SK-N-SH treated with all-trans-retinoic acid at 6 μM for 48 hours (cell line): Measurements from ENCODE around the gene FGD3.

Source experiments
- ATAC-seq: fragments of 200-7000 bp; cut with Tn5 transposase; 3 replicates; pipeline ENCODE4 v1.9.1; 2020; ENCODE audit warnings: mild to moderate bottlenecking, moderate library complexity
- ARNTL ChIP-seq: fragments of 450-650 bp; formaldehyde crosslinking; IDR thresholded peaks from 2 replicates; pipeline ENCODE4 v1.5.0; 2020; ENCODE audit warnings: low read depth, mild to moderate bottlenecking, moderate library complexity, borderline replicate concordance
- BACH2 ChIP-seq: fragments of 250-450 bp; sonication (Bioruptor Pico); IDR thresholded peaks from 2 replicates; pipeline ENCODE4 v1.9.0; 2021; ENCODE audit warnings: mild to moderate bottlenecking, borderline replicate concordance
- CSDC2 ChIP-seq: fragments of 250-450 bp; sonication (Bioruptor Pico); IDR thresholded peaks from 2 replicates; pipeline ENCODE4 v1.5.0; 2020; ENCODE audit warnings: mild to moderate bottlenecking, moderate library complexity
- GLIS3 ChIP-seq: fragments of 250-450 bp; sonication (Bioruptor Pico); IDR thresholded peaks from 2 replicates; pipeline ENCODE4 v1.5.0; 2020; ENCODE audit warnings: mild to moderate bottlenecking, moderate library complexity
- ISL1 ChIP-seq: fragments of 250-450 bp; sonication (Bioruptor Pico); IDR thresholded peaks from 2 replicates; pipeline ENCODE4 v2.1.2; 2022; ENCODE audit warnings: mild to moderate bottlenecking, moderate library complexity
- OSR1 ChIP-seq: fragments of 250-450 bp; sonication (Bioruptor Pico); IDR thresholded peaks from 2 replicates; pipeline ENCODE4 v1.8.0; 2022; ENCODE audit warnings: moderate library complexity, mild to moderate bottlenecking, inconsistent platforms
- PPARA ChIP-seq: fragments of 250-450 bp; sonication (Bioruptor Pico); IDR thresholded peaks from 2 replicates; pipeline ENCODE4 v1.5.0; 2020; ENCODE audit warnings: mild to moderate bottlenecking, borderline replicate concordance
- RARB ChIP-seq: fragments of 250-450 bp; sonication (Bioruptor Pico); IDR thresholded peaks from 2 replicates; pipeline ENCODE4 v1.8.0; 2021; ENCODE audit warnings: mild to moderate bottlenecking, moderate library complexity
- SNAI2 ChIP-seq: fragments of 250-450 bp; sonication (Bioruptor Pico); IDR thresholded peaks from 2 replicates; pipeline ENCODE4 v1.5.0; 2020; ENCODE audit warnings: mild to moderate bottlenecking, moderate library complexity
- TCF4 ChIP-seq: fragments of 250-450 bp; sonication (Bioruptor Pico); IDR thresholded peaks from 2 replicates; pipeline ENCODE4 v1.8.0; 2021; ENCODE audit warnings: mild to moderate bottlenecking, moderate library complexity, borderline replicate concordance
- TOX ChIP-seq: fragments of 250-450 bp; sonication (Bioruptor Pico); IDR thresholded peaks from 2 replicates; pipeline ENCODE4 v1.8.0; 2021; ENCODE audit warnings: mild to moderate bottlenecking, moderate library complexity, borderline replicate concordance
- ZC3H10 ChIP-seq: fragments of 250-450 bp; sonication (Bioruptor Pico); IDR thresholded peaks from 2 replicates; pipeline ENCODE4 v1.5.1; 2021; ENCODE audit warnings: mild to moderate bottlenecking, moderate library complexity
- ZFP3 ChIP-seq: fragments of 250-450 bp; sonication (Bioruptor Pico); IDR thresholded peaks from 2 replicates; pipeline ENCODE4 v1.5.0; 2020; ENCODE audit warnings: mild to moderate bottlenecking, moderate library complexity
- ZFP30 ChIP-seq: fragments of 450-650 bp; formaldehyde crosslinking; IDR thresholded peaks from 2 replicates; pipeline ENCODE4 v1.5.0; 2022; ENCODE audit warnings: mild to moderate bottlenecking, moderate library complexity
- ZNF565 ChIP-seq: fragments of 450-650 bp; formaldehyde crosslinking; conservative IDR thresholded peaks from 2 replicates; pipeline ENCODE4 v1.5.0; 2020; ENCODE audit warnings: low read depth, mild to moderate bottlenecking, moderate library complexity
- ZNF8 ChIP-seq: fragments of 450-650 bp; formaldehyde crosslinking; IDR thresholded peaks from 2 replicates; pipeline ENCODE4 v1.5.0; 2020; ENCODE audit warnings: mild to moderate bottlenecking, moderate library complexity
- TF ChIP-seq, protein P1 (sequence below): fragments of 250-450 bp; sonication (Bioruptor Pico); IDR thresholded peaks from 2 replicates; pipeline ENCODE4 v1.8.0; 2020; ENCODE audit warnings: mild to moderate bottlenecking, moderate library complexity, borderline replicate concordance
- TF ChIP-seq, protein P2 (sequence below): fragments of 250-450 bp; sonication (Bioruptor Pico); IDR thresholded peaks from 2 replicates; pipeline ENCODE4 v1.8.0; 2021; ENCODE audit warnings: low read depth, mild to moderate bottlenecking, moderate library complexity, borderline replicate concordance
- TF ChIP-seq, protein P3 (sequence below): fragments of 250-450 bp; sonication (Bioruptor Pico); IDR thresholded peaks from 2 replicates; pipeline ENCODE4 v1.5.1; 2020; ENCODE audit warnings: low read depth, mild to moderate bottlenecking, moderate library complexity
- TF ChIP-seq, protein P4 (sequence below): fragments of 250-450 bp; sonication (Bioruptor Pico); IDR thresholded peaks from 2 replicates; pipeline ENCODE4 v1.5.0; 2020; ENCODE audit warnings: mild to moderate bottlenecking, moderate library complexity

Gene FGD3

DNA sequence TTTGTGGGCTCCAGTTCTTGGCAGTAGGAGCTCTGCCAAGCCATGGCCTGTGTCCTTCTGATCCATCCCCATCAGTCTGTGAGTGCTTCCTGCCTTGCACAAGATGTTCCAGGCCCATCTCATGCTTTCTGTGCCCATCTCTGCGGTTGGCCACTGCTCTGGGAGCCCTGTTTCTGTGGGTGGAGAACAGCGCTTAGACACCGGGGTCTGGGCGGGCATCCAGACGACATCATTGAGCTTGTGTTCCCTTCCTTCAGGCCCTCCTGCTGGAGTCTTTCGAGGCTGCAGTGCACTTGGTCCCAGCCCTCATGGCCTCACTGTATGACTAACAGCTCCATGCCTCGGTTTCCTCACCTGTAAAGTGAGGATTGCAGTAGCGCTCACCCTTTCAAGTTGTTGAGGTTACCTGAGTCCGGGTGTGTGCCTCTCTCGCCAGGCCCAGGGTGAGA is 133.8 kb downstream of the FGD3 start:
- ATAC-seq, result no peak
- TF ChIP-seq, protein P1, sequence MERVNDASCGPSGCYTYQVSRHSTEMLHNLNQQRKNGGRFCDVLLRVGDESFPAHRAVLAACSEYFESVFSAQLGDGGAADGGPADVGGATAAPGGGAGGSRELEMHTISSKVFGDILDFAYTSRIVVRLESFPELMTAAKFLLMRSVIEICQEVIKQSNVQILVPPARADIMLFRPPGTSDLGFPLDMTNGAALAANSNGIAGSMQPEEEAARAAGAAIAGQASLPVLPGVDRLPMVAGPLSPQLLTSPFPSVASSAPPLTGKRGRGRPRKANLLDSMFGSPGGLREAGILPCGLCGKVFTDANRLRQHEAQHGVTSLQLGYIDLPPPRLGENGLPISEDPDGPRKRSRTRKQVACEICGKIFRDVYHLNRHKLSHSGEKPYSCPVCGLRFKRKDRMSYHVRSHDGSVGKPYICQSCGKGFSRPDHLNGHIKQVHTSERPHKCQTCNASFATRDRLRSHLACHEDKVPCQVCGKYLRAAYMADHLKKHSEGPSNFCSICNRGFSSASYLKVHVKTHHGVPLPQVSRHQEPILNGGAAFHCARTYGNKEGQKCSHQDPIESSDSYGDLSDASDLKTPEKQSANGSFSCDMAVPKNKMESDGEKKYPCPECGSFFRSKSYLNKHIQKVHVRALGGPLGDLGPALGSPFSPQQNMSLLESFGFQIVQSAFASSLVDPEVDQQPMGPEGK (CRISPR knock-in tag), result no peak
- TF ChIP-seq ARNTL (no peak), PPARA (CRISPR knock-in tag) (no peak), ZNF565 (no peak), ZC3H10 (no peak), ZFP3 (CRISPR knock-in tag) (no peak), SNAI2 (CRISPR knock-in tag) (no peak), ZNF8 (CRISPR knock-in tag) (no peak), TOX (CRISPR knock-in tag) (no peak), GLIS3 (CRISPR knock-in tag) (no peak)
- TF ChIP-seq, protein P2, sequence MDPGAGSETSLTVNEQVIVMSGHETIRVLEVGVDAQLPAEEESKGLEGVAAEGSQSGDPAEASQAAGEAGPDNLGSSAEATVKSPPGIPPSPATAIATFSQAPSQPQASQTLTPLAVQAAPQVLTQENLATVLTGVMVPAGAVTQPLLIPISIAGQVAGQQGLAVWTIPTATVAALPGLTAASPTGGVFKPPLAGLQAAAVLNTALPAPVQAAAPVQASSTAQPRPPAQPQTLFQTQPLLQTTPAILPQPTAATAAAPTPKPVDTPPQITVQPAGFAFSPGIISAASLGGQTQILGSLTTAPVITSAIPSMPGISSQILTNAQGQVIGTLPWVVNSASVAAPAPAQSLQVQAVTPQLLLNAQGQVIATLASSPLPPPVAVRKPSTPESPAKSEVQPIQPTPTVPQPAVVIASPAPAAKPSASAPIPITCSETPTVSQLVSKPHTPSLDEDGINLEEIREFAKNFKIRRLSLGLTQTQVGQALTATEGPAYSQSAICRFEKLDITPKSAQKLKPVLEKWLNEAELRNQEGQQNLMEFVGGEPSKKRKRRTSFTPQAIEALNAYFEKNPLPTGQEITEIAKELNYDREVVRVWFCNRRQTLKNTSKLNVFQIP (CRISPR knock-in tag), result no peak

DNA sequence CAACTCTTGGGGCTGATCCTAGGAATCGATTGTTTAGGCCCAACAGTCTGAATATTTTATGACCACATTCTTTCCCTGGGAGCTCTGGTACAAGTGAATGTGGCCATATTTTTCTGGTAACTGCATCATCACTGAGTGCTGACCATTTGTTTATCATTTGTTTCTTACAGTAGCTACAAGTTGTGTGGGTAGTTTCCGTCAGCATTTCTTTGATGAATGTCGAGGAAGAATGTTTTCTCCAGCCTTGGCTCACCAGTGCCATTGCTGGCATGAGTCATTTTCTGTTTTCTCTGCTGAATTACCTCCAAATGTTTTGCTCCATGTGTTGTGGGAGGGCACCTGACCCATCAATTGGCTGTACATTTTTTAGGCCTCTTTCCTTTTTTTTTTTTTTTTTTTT is 134.6 kb downstream of the FGD3 start:
- TF ChIP-seq ZFP3 (CRISPR knock-in tag) (no peak), ZFP30 (no peak), OSR1 (CRISPR knock-in tag) (no peak), ZNF8 (CRISPR knock-in tag) (no peak), ISL1 (no peak)
- TF ChIP-seq, protein P1 (CRISPR knock-in tag), result no peak
- peak; percentile 39 for ATAC-seq

DNA sequence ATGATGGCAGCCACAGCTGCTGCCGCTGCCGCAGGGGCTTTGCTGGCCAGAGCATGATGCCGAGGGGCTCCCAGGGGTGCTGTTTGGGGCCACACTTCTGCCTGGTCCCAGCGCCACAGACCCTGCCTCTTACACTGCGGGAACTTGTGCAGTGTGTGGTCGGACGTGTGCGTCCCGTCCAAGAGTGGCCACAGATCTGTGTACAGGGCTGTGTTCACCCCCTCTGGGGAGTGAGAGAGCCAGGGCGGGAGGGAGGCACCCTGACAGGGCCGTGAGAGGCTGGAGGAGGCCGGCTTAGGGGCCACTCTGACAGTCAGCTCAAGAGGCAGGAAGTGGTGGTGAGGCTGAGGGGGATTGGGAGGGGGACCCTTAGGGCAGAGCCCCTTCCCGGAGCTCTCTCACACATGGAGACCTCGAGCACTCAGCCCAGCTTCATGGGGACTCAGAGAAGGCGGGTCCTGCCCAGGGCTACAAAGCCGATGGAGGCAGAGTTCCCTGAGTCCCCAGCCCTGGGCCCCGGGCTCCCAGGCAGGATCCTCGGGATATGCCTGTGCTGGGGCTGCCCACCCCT is 135.6 kb downstream of the FGD3 start:
- no peak for ATAC-seq
- TF ChIP-seq, protein P3, sequence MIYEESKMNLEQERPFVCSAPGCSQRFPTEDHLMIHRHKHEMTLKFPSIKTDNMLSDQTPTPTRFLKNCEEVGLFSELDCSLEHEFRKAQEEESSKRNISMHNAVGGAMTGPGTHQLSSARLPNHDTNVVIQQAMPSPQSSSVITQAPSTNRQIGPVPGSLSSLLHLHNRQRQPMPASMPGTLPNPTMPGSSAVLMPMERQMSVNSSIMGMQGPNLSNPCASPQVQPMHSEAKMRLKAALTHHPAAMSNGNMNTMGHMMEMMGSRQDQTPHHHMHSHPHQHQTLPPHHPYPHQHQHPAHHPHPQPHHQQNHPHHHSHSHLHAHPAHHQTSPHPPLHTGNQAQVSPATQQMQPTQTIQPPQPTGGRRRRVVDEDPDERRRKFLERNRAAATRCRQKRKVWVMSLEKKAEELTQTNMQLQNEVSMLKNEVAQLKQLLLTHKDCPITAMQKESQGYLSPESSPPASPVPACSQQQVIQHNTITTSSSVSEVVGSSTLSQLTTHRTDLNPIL (CRISPR knock-in tag), result no peak
- no peak for TF ChIP-seq ZFP30
- no peak for TF ChIP-seq BACH2 (CRISPR knock-in tag)
- no peak for TF ChIP-seq TCF4 (CRISPR knock-in tag)
- no peak for TF ChIP-seq GLIS3 (CRISPR knock-in tag)
- TF ChIP-seq, protein P1 (CRISPR knock-in tag), result no peak
- TF ChIP-seq RARB (CRISPR knock-in tag), result no peak
- no peak for TF ChIP-seq CSDC2 (CRISPR knock-in tag)
- TF ChIP-seq, protein P4, sequence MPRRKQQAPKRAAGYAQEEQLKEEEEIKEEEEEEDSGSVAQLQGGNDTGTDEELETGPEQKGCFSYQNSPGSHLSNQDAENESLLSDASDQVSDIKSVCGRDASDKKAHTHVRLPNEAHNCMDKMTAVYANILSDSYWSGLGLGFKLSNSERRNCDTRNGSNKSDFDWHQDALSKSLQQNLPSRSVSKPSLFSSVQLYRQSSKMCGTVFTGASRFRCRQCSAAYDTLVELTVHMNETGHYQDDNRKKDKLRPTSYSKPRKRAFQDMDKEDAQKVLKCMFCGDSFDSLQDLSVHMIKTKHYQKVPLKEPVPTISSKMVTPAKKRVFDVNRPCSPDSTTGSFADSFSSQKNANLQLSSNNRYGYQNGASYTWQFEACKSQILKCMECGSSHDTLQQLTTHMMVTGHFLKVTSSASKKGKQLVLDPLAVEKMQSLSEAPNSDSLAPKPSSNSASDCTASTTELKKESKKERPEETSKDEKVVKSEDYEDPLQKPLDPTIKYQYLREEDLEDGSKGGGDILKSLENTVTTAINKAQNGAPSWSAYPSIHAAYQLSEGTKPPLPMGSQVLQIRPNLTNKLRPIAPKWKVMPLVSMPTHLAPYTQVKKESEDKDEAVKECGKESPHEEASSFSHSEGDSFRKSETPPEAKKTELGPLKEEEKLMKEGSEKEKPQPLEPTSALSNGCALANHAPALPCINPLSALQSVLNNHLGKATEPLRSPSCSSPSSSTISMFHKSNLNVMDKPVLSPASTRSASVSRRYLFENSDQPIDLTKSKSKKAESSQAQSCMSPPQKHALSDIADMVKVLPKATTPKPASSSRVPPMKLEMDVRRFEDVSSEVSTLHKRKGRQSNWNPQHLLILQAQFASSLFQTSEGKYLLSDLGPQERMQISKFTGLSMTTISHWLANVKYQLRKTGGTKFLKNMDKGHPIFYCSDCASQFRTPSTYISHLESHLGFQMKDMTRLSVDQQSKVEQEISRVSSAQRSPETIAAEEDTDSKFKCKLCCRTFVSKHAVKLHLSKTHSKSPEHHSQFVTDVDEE (CRISPR knock-in tag), result no peak
